NCI-H510A treated with DMSO at 0.1 percent for 48 hours (cell line): ENCODE measurements around the gene DPP6.
"Not testable (repeated sequence)": the region's sequence is repeated elsewhere in the genome, so short reads cannot be mapped to it uniquely, and the experiment has no call there.

Experiments
- DNase-seq: peaks from one replicate; lab custom pipeline; 2025; lab: John Stamatoyannopoulos, UW

DPP6 gene

DNA sequence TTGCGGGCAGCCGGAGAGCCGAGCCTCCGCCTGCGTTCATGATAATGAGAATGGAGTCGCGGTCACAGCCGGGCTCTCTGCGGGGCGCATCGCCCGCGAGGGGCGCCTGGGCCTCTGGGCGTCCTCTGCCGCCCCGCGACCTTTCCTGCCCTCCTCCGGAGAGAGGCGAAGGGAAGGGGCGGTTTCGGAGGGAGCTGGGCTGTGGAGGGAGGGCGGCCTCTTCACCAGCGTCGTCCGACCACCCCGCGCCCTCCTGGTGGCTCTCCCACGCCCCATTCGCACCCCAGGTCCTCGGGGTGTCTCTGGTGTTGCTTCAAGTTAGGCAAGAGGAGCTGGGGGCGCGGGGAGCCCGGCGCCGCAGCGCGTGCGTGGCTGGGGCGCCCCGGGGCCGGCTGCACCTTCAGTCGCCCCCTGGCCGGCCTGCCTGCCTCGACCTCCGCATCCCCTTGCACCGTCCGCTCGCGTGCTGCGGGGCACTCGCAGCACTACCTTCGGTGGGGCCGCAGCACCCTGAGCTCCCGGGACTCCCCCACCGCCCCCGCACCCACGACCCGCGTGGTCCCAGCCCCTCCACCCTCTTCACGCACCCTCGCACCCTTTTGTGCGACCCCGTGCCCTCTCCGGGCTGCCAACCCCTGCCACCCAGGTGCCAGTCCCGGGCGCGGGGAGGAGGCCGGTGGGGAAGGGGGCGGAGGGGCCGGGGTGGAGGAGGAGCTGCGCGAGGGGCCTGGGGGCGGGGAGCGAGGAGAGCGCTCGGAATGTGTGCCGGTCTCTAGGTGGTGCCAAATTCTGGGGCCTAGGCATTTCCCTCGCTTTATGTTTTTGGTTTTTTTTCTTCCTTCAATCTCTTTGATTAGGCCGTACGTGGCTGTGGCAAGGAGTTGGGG, at the start of gene DPP6:
Gene DPP6 (plus strand): TSS at position 756 of the 887 bp plus-strand sequence.
- DNase-seq = not testable (repeated sequence)

DNA sequence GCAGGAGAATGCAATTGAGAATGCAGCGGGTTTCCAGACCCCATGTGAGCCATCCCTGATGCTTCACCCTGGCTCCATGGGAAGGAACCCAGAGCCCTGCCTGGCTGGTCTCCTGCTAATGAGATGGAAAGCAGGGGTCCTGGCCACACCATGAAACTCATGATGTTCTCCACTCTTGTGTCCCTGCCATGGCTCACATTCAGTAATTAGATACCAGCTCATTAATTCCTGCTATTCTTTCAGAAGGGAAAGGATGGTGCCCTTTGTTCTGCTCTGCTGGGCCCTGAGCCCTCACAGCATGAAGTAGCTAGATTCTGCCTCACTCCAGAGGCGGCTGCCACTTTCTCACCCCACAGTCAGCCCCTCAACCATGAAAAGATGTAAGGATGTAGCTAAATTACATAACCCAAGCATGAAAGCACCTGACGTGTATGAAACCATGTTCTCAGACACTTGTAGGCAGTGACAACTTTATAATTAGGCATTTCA, 42.7 kb upstream of the DPP6 start:
- DNase-seq = not testable (repeated sequence)

DNA sequence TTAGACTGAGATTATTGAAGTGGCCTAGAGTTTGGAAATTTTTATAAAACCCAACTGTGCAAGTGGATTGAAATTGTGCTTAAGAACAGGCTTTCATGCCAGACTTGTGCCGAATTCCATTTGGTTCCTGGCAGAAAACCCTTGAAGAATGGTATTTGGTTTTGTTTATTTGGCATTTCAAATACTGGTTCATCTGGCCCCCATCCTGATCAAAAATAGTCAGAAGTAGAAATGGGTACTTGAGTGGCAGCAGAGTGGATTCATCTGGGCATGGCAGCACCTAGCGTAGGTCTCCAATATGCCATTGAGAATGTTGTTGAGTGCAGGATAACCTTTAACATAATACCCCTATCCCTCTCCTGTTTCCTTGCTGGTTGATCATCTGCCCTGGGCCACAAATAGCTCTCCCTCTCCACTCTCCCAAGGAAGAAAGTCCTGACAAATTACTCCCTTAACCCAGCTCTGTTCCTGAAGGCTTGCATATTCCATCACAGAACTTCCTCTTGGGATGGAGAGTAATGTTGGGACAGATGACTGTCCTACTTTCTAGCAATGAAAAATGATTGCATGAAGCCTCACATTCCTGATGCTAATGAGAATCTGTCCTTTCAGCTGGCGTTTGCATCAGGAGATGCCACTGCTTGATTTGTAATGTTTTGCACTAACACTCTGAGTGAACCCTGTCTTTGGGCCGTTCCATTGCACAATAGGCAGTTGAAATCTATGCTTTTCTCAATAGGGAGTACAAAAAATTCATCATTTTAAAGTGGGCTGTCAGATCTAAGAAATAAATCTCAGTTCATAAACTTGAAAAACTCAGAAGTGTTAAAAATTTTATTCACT, 41.3 kb upstream of the DPP6 start:
- not testable (repeated sequence) for DNase-seq

DNA sequence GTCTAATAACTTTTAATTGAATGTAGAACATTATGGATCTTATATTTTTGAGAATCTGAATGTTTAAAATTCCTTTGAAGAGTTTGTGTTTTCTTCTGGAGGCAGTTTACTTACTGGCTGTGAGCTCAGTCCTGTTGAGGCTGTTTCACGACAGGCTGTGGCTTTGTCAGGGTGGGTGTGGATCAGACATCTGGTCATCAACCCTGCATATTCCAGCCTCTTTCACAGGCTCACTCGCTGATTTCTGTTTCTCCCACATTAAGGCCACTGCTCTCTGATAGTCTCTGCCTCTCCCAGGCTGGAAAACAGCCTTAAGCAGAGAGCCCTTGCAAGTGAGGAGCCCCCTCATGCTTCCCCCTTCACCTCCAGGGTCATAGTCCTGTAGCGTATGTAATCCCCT, 39.4 kb upstream of the DPP6 start:
- DNase-seq = not testable (repeated sequence)

DNA sequence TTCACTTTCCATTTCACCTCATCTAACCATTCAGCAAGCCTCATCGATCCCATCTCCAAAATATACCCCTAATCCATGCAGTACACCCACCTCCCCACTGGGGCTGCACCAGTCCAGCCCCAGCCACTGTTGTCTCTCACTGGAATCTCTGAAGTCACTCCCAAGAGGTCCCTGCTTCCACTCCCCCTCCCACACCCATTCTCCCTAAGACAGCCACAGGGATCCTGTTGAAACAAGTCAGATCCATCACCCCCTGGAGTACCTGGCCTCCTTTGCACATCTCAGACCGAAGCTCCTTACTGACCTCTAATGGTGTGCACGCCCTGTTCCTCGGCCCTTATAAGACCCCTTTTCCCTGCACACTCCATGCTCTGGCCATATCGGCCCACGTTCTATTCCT, 36.6 kb upstream of the DPP6 start:
- not testable (repeated sequence) for DNase-seq

DNA sequence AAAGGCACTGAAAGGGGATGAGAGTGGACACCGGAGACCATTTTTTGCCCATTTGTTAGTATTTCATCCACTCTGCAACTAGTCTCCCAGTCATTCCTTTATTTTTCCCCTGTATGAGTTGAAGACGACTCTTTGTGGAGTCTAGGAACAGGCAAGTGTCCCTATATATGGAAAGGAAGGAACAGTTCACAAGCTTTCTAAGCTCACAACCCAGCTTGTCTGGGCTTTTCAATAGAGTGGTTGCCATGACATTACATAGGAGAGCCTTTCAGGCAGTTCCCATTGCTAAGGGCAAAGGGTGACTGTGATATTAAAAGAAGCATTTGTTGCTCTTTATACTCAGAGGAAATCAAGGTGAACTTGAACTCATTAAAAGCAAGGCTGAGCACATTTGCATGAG, 33.8 kb upstream of the DPP6 start:
- DNase-seq = not testable (repeated sequence)

DNA sequence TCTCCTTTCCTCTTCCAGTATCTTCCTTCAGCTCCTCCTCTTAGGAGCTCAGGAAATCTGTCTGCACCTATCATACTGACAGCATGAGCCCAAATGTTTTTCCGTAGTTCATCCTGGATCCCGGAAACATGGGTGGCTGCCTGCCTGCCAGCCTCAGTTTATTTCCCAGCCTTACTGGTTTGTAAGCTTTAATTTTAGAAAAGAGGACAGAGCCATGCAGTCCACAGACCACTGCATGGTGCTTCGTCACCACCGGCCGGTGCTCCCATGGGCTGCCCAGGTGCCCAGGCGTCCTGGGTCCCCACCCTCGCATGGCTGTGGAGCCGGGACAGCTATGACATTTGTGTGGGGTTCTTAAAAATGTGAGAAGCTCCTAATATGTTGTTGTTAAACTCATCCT, 24.4 kb upstream of the DPP6 start:
- DNase-seq = not testable (repeated sequence)

DNA sequence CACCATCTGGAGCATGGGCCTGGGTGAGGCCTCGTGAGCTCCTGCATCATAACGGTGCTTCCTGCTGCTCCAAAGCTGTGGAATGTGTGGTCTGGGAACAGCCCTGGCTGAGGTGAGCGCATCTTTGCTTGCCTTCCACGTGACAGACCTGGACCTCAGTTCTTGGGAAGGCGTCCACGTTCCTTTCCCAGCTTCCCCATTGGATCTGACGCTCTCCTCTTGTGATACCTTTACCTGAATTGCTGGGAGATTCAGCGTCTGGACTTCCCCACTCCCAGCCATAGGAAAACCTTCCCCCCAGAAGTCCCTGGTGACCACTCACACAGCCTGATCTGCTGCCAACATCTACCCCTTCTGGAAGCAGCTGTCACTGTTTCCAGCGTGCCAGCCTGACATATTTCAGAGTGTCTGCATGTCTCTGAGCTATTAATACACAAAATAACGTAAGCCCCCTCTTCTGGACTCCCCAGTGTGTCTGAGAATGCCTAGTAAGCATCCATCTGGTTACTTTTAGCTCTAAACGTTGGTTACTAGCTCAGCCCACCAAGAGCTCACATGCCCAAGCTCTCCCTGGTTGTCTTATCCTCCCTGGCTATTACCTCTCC, 21.6 kb upstream of the DPP6 start:
- DNase-seq = not testable (repeated sequence)

DNA sequence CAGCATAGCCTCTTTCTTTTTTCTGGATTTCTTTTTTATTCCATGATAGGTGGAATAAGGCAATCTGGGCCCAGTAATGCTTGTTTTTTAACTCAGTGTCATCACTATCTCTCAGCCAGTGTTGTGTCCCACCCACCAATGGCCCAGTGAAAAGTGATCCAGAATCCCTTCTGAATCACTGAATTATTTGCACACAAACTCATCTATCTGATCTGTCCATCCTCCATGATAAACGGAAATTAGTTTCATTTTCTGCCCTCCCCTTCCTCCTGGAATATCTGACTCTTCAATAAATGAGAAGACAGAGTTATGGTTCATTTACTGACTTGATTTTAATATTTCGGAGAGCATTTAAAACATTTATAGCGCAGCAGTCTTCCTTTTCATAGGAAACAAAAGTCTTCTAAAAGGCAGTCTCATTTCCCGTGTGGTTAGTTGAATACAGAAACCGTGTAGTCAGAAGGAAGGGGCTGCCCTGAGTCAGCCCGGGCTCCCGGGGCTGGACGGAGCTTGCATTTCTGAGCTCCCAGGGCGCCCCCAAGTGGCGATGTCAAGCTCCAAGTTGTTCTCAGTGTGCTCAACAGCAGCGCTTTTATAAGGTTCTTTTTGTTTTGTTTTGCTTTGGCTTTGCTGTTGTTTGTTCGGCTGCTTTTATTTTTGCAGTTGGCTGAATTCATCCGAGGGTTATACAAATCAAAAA, 12.6 kb upstream of the DPP6 start:
- DNase-seq = not testable (repeated sequence)

DNA sequence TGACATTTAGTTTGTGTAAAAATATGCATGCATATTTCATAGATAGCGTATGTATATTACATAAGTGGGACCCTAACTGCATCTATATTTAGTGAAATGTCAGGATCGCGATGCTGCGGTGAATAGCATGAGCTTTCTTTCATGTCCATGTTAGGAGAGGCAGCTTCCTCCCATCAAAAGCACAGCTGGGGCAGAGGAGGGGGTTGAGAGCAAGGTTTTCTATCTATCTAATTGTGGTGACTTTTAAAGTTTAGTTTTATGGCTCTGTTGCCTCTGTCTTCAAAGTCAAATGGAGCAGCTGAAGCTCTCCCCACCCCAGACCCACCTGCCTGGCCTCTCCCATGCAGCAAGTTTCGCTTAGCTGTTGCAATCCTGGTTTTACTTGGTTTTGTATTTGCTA, 1.8 kb upstream of the DPP6 start:
- DNase-seq = not testable (repeated sequence)

DNA sequence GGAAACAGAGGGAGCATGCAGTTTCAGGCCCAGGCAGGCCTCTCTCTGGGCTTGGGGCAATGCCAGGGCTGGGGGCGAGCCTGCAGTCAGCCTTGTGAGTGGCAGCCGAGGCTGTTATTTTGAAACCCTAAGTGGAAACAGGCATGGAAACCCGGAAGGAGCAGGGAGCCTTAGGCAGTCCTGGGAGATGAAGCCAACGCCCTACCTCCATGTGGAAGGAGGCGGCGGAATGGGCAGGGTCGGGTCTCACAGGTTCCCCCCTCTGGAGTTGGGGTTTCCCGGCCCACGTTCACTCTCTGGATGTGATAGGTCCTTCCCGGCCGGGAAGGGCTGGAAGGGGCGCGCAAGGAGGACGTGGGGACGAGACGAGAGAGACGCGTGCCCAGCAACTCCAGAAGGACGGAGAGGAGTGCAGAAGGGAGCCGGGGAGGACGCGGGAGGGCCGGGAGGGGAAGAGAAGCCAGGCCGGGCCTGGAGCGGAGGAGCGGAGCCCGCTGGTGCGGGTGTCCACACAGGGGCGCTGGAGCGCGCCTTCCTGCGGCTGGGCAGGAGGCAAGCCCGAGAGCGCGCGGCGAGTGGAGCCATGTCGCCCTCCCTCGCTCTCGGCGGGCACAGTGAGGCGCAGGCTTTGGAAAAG, 1.1 kb upstream of the DPP6 start:
- not testable (repeated sequence) for DNase-seq

DNA sequence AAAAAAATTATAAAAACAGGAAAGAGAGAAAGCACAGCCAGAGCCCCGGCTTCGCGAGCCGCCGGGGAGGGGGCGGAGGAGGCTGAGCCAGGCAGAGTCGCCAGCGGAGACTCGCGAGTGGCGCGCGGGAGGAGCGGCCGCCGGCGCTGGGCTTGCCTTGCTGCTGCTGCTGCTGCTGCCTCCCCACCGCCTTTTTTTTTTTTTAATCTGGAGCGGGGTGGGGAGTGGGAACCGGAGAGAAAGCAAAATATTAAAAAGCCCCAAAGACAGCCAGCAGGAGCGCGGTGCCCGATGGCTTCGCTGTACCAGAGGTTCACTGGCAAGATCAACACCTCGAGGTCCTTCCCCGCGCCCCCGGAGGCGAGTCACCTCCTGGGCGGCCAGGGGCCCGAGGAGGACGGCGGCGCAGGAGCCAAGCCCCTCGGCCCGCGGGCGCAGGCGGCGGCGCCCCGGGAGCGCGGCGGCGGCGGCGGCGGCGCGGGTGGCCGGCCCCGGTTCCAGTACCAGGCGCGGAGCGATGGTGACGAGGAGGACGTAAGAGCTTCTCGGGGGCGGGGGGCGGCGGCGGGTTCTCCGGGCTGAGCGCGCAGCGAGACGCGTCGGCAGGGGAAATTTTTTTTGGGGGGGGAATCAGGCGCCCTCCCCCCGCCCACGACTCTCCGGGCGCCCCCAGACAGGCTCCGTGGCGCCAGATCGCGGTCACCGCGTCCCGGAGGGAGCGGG, 493 bp downstream of the DPP6 start:
- not testable (repeated sequence) for DNase-seq

DNA sequence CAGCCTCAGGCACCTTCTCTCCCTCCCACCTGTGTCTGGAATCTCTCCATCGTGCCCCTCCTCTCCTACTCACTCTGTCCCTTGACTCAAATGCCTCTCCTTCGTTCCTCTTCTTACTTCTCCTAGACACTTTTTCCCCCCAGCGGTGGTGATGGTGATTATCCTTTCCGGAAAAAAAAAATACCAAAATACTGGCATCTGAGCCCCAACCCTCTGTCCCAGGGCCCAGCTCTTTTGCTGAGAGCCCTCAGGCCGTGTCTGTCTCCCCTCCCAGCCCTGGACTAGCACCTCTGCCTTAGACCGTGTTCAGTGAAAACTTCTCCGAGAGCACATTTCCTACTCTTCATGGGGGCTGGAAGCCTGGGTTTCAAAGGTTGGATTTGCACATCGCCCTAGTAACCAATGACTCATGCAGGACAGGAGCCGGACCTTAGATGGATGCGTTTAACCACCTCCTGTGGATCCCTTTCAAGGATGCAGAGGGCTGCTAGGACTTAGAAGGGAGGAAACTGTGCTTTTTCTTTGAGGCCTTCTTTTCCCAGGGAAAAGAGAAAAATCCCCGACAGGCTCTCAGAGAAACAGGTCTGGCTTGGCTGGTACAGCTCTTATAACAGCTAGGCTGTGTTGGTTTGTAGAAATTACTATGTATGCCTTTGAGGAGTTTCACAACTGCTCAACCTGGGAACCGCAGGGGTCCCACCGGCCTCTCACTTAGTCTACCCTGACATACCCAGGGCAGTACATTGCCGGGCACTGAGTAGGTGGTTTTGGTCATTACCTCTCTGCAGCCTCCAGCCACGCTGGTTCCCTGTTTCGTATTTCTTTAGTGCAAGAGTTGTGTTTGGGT, 1.5 kb downstream of the DPP6 start:
- DNase-seq = not testable (repeated sequence)

DNA sequence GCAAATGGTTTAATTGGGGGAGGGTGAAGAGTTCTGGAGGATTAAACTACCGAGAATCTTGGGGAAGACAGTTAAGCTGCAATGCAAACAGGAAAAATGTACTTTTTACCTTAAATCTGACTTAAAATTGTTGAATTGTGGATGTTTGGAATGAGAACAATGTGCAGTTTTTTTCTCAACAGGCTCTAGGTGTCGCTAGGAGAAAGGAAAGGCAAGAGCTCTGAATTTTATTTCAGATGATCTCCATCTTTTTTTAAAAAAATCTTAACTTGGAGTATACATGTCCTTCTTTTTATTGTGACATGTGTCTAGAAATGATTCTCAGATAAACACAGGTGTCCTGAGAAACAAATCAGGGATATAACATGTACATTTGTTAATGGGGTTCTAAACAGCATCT, 2.5 kb downstream of the DPP6 start:
- DNase-seq = not testable (repeated sequence)

DNA sequence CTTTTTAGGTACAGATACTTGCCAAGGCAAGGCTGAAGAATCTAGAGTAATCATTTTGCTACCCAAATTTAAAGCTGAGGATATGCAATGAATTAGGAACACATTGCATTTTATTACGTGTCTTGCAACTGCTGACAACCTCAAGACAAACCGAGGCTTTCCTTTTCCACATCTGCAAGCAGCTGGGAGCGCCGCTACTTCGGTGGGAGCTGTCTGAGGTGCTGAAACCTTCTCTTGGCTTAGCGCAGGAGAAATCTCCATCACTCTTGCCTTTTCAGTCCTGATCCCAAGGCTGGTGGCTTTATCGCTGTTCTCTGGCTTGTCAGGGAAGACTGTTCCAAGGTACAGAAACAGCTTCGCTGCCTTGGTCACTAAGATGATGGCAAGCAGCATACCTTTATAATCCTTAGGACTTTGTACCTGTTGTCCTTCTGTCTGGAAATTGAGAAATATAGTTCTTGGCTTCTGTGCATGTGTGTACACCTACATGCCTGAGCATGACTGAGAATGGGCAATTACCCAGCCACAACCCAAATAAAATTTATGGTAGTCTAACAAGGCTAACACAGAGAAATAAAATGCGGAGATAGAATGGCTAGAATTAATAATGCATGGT, 3.4 kb downstream of the DPP6 start:
- not testable (repeated sequence) for DNase-seq

DNA sequence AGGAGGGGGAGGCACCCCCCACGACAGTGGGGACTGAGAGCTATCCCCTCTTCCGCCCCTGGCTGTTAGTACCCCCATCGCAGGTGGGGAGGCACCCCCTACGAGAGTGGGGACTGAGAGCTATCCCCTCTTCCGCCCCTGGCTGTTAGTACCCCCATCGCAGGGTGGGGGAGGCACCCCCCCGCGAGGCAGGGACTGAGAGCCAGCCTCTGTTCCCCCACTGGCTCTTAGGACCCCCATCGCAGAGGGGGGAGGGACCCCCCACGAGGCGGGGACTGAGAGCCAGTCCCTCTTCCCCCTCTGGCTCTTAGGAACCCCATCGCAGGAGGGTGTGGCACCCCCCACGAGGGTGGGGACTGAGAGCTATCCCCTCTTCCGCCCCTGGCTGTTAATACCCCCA, 6.6 kb downstream of the DPP6 start:
- DNase-seq = not testable (repeated sequence)

DNA sequence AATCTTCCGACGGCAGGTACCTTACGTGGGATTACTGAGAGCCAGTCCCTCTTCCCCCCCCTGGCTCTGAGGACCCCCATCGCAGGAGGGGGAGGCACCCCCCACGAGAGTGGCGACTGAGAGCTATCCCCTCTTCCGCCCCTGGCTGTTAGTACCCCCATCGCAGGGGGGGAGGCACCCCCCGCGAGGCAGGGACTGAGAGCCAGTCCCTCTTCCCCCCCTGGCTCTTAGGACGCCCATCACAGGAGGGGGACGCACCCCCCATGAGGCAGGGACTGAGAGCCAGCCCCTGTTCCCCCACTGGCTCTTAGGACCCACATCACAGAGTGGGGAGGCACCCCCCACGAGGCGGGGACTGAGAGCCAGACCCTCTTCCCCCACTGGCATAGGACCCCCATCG, 8.4 kb downstream of the DPP6 start:
- not testable (repeated sequence) for DNase-seq

DNA sequence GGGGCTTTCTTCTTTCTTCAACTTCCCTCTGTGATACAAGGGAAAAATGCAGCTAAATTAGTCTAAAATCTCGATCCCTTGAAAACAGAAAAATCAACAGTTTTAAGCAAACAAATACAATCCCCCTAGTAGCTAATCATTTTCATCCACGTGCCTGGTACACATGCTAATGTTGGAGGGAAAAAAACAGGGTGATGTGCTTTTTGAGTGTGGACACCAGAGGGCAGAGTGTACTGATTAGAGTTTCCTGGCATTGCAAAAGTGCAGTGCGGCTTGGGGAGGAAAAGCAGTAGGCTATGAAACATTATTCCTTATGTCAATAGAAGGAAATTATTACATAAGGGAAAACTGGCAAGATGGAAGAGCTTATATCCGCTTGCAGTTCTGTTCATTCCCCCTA, 19.6 kb downstream of the DPP6 start:
- not testable (repeated sequence) for DNase-seq
